Keratinocyte (primary cell): ENCODE results near the gene MPI. TPM values are rescaled to one million over a fixed set of nuclear protein-coding genes. Genes with fewer than 3 reads are reported as not detected.
A peak's percentile ranks its signal among the peaks of the same experiment; 100 is the strongest.

ENCODE experiments used
- DNase-seq: peaks from one replicate; pipeline ENCODE4 v3.0.0-alpha.2; 2011; ENCODE audit warnings: low read depth, missing footprints, low spot score
- FAIRE-seq: peaks from 2 replicates; lab custom pipeline; 2011; peaks lifted over from hg19 to GRCh38; lab: Jason Lieb, UNC
- H2AFZ ChIP-seq: 2 replicates; pipeline ENCODE4 v1.6.0; 2012; ENCODE audit warnings: low read length, control low read depth, inconsistent platforms; ENCODE audit not compliant: control insufficient read depth
- H3K27ac ChIP-seq: 2 replicates; pipeline ENCODE4 v1.5.1; 2011; ENCODE audit warnings: low read length; ENCODE audit not compliant: control insufficient read depth, insufficient read depth
- H3K27me3 ChIP-seq: 3 replicates; pipeline ENCODE4 v1.6.0; 2011; ENCODE audit warnings: low read length; ENCODE audit not compliant: control insufficient read depth, insufficient read depth; ENCODE audit errors: extremely low read depth
- H3K36me3 ChIP-seq, 2 experiments: 2 replicates in 1 of 2; 3 replicates in 1 of 2; pipeline ENCODE4 v1.5.1; 2011; ENCODE audit warnings: low read length in 2 of 2, mild to moderate bottlenecking in 1 of 2; ENCODE audit not compliant: control insufficient read depth in 2 of 2, insufficient read depth in 2 of 2; ENCODE audit errors: extremely low read depth in 1 of 2
- H3K4me1 ChIP-seq: 3 replicates; pipeline ENCODE4 v1.5.1; 2011; ENCODE audit warnings: low read length; ENCODE audit not compliant: control insufficient read depth, insufficient read depth; ENCODE audit errors: extremely low read depth
- H3K4me2 ChIP-seq: 3 replicates; pipeline ENCODE4 v1.6.0; 2011; ENCODE audit warnings: low read depth, low read length; ENCODE audit not compliant: control insufficient read depth, insufficient read depth; ENCODE audit errors: extremely low read depth
- H3K4me3 ChIP-seq, 3 experiments: fragments of 200-600 bp in 1 of 3; sonication (generic) in 1 of 3; 2 replicates in 2 of 3; 3 replicates in 1 of 3; pipeline ENCODE4 v1.5.1; 2011 to 2016; ENCODE audit warnings: low read length in 3 of 3, mild to moderate bottlenecking in 3 of 3, control low read depth in 2 of 3, inconsistent platforms in 1 of 3, low read depth in 1 of 3, mixed read lengths in 1 of 3, mixed run types in 1 of 3, moderate library complexity in 1 of 3; ENCODE audit not compliant: control insufficient read depth in 2 of 3, insufficient read depth in 2 of 3; ENCODE audit errors: extremely low read depth in 1 of 3
- H3K79me2 ChIP-seq: 2 replicates; pipeline ENCODE4 v1.6.0; 2012; ENCODE audit warnings: low read length; ENCODE audit not compliant: control insufficient read depth, insufficient read depth
- H3K9ac ChIP-seq: 3 replicates; pipeline ENCODE4 v1.6.0; 2011; ENCODE audit warnings: low read length; ENCODE audit not compliant: control insufficient read depth, insufficient read depth; ENCODE audit errors: extremely low read depth
- H3K9me1 ChIP-seq: 3 replicates; pipeline ENCODE4 v1.6.0; 2011; ENCODE audit warnings: low read length; ENCODE audit not compliant: control insufficient read depth, insufficient read depth; ENCODE audit errors: extremely low read depth
- H3K9me3 ChIP-seq: 2 replicates; pipeline ENCODE4 v1.5.1; 2012; ENCODE audit warnings: low read depth, low read length; ENCODE audit not compliant: control insufficient read depth
- H4K20me1 ChIP-seq: 3 replicates; pipeline ENCODE4 v1.6.0; 2011; ENCODE audit warnings: low read length; ENCODE audit not compliant: control insufficient read depth, insufficient read depth; ENCODE audit errors: extremely low read depth
- CTCF ChIP-seq, 3 experiments: IDR thresholded peaks in 1 of 3; conservative IDR thresholded peaks in 1 of 3; optimal IDR thresholded peaks in 1 of 3; 2 replicates in 2 of 3; 3 replicates in 1 of 3; pipeline versions ENCODE3 to v1.5.1; 2011; ENCODE audit warnings: low read length in 3 of 3, mild to moderate bottlenecking in 3 of 3, moderate library complexity in 2 of 3, control low read depth in 1 of 3, inconsistent platforms in 1 of 3; ENCODE audit not compliant: insufficient read depth in 2 of 3; ENCODE audit errors: extremely low read depth in 1 of 3
- EZH2 ChIP-seq: IDR thresholded peaks from one replicate; pipeline ENCODE4 v1.6.1; 2012; ENCODE audit warnings: inconsistent platforms, mild to moderate bottlenecking, low read length, moderate library complexity
- dilution Hi-C: fragments of 300-500 bp; cut with MboI; formaldehyde crosslinking; loops from one replicate; pipeline ENCODE4 v1.7.0; 2020; ENCODE audit warnings: low sequenced_read_pairs; ENCODE audit not compliant: extremely low pct_ligation_motif_present
- polyA plus RNA-seq, 5 experiments: library from polyadenylated mRNA; depleted of rRNA in 3 of 5; stranded (reverse) in 3 of 5; stranded (forward) in 1 of 5; unstranded in 1 of 5; fragments of >200 nt; gene quantifications; 1 replicate in 1 of 5; 2 replicates in 3 of 5; 3 replicates in 1 of 5; pipeline versions ENCODE4 v1.2.1 to v1.2.3, GENCODE V29; 2011 to 2012; ENCODE audit warnings: missing spikeins in 2 of 5, low read depth in 1 of 5, low replicate concordance in 1 of 5

Gene MPI
- polyA plus RNA-seq, 1 donor (not counting 4 experiments of a cell fraction or from before 2014, with no cell fraction given): 39.2 TPM

GRCh38 chr15:74892313-74892712, 2.5 kb downstream of the MPI start:
- Histone ChIP-seq H3K79me2 (peaks cover 6% of the 10 kb centered on the region), H3K4me1 (peaks cover 24% of the 10 kb centered on the region), H3K27me3 (no peaks in the 10 kb centered on the region), H3K27ac (no peak overlapping the region), H3K36me3 (peaks cover 6 to 10% of the 10 kb centered on the region in 2 experiments), H3K9ac (no peak overlapping the region), H2AFZ (no peak overlapping the region), H3K4me3 (no peak overlapping the region), H3K9me1 (no peaks in the 10 kb centered on the region), H4K20me1 (no peaks in the 10 kb centered on the region), H3K9me3 (no peaks in the 10 kb centered on the region), H3K4me2 (no peak overlapping the region)
- DNase-seq (no peak), FAIRE-seq (no peak)
- TF ChIP-seq CTCF (optimal IDR thresholded peaks at IDR 0.05 in 1 of 3, IDR thresholded peaks at IDR 0.05 in 1 of 3, conservative IDR thresholded peaks at IDR 0.05 in 1 of 3; ENCODE audit: extremely low read depth in 1 of 3, insufficient read depth in 2 of 3, low read length in 3 of 3) (peak in 2 of 3 experiments; percentile 15 to 23), EZH2 (no peak)
- dilution Hi-C loops: no loop called here

GRCh38 chr15:74892931-74893330, 3.1 kb downstream of the MPI start:
- H3K9me1 ChIP-seq: no peaks in the 10 kb centered on the region
- peaks cover 6 to 10% of the 10 kb centered on the region in 2 experiments for H3K36me3 ChIP-seq
- DNase-seq (no peak), FAIRE-seq (no peak)
- peaks cover 24% of the 10 kb centered on the region for H3K4me1 ChIP-seq
- no peaks in the 10 kb centered on the region for H3K9me3 ChIP-seq
- no peaks in the 10 kb centered on the region for H3K27me3 ChIP-seq
- TF ChIP-seq CTCF (optimal IDR thresholded peaks at IDR 0.05 in 1 of 3, IDR thresholded peaks at IDR 0.05 in 1 of 3, conservative IDR thresholded peaks at IDR 0.05 in 1 of 3; ENCODE audit: extremely low read depth in 1 of 3, insufficient read depth in 2 of 3, low read length in 3 of 3) (no peak), EZH2 (no peak)
- H3K9ac ChIP-seq: no peak overlapping the region
- H3K79me2 ChIP-seq: peaks cover 6% of the 10 kb centered on the region
- no peak overlapping the region for H2AFZ ChIP-seq
- H4K20me1 ChIP-seq: no peaks in the 10 kb centered on the region
- H3K4me3 ChIP-seq: no peak overlapping the region
- H3K4me2 ChIP-seq: no peak overlapping the region
- dilution Hi-C loops: no loop called here
- H3K27ac ChIP-seq: no peak overlapping the region
